GM12878 (cell line): ENCODE results near the gene COL19A1. TPM values are rescaled to one million over a fixed set of nuclear protein-coding genes. Genes with fewer than 3 reads are reported as not detected.

Experiments used
- ATAC-seq: fragments of 200-7000 bp; cut with Tn5 transposase; 3 replicates; pipeline ENCODE4 v1.9.1; 2020; ENCODE audit warnings: mild to moderate bottlenecking, moderate library complexity
- BruUV-seq: library from RNA; stranded (reverse); fragments of 400-500 nt; replicated peaks from 2 replicates; lab custom pipeline; 2021; lab: Mats Ljungman, UMichigan
- CTCF ChIA-PET: fragments of 300-600 bp; sonication (Branson Sonifier 250); formaldehyde crosslinking; extraction: SDS; loops from one replicate; lab custom pipeline; 2021; ENCODE audit warnings: inconsistent platforms; lab: Yijun Ruan, JAX
- POLR2A ChIA-PET: fragments of 350-600 bp; formaldehyde crosslinking; extraction: SDS; loops from one replicate; lab custom pipeline; 2021; ENCODE audit warnings: inconsistent platforms; lab: Charles Lee
- RAD21 ChIA-PET: fragments of 300-600 bp; sonication (Branson Sonifier 250); formaldehyde crosslinking; loops from one replicate; lab custom pipeline; 2023; ENCODE audit warnings: antibody characterized with exemption; ENCODE audit not compliant: unreplicated experiment; lab: Charles Lee
- SMC1A ChIA-PET: fragments of 300-600 bp; sonication (Branson Sonifier 250); formaldehyde crosslinking; loops from one replicate; lab custom pipeline; 2023; ENCODE audit not compliant: unreplicated experiment, uncharacterized antibody; lab: Charles Lee
- DNase-seq: peaks from one replicate; pipeline ENCODE4 v3.0.0-alpha.2; 2011; ENCODE audit warnings: low read depth, low spot score
- FAIRE-seq: peaks from 3 replicates; lab custom pipeline; 2011; peaks lifted over from hg19 to GRCh38; lab: Jason Lieb, UNC
- H2AFZ ChIP-seq: 2 replicates; pipeline ENCODE4 v1.6.0; 2011; ENCODE audit warnings: low read depth, low read length, control low read depth; ENCODE audit not compliant: control insufficient read depth
- H3K27ac ChIP-seq: 2 replicates; pipeline ENCODE4 v1.5.1; 2011; ENCODE audit warnings: control low read depth; ENCODE audit not compliant: control insufficient read depth, insufficient read depth
- H3K27me3 ChIP-seq, 2 experiments: replicated peaks in 1 of 2; 2 replicates each; pipeline versions ENCODE4 v1.6.0 to v1.6.1; 2011; ENCODE audit warnings: low read length in 1 of 2; ENCODE audit not compliant: control insufficient read depth in 2 of 2, insufficient read depth in 2 of 2
- H3K36me3 ChIP-seq, 2 experiments: 2 replicates each; pipeline ENCODE4 v1.5.1; 2011; ENCODE audit warnings: low read length in 1 of 2; ENCODE audit not compliant: control insufficient read depth in 2 of 2, insufficient read depth in 2 of 2
- H3K4me1 ChIP-seq: 2 replicates; pipeline ENCODE4 v1.6.1; 2011; ENCODE audit warnings: mild to moderate bottlenecking, low read length, moderate library complexity, mixed read lengths; ENCODE audit not compliant: control insufficient read depth, insufficient read depth
- H3K4me2 ChIP-seq: 2 replicates; pipeline ENCODE4 v1.6.0; 2011; ENCODE audit warnings: control low read depth; ENCODE audit not compliant: control insufficient read depth, insufficient read depth
- H3K4me3 ChIP-seq: fragments of 200-600 bp; sonication (generic); 2 replicates; pipeline ENCODE4 v1.5.1; 2016
- H3K79me2 ChIP-seq: 2 replicates; pipeline ENCODE4 v1.6.0; 2011; ENCODE audit warnings: low read length; ENCODE audit not compliant: control insufficient read depth, insufficient read depth
- H3K9ac ChIP-seq: 2 replicates; pipeline ENCODE4 v1.8.0; 2011; ENCODE audit warnings: low read length, control low read depth, mixed read lengths; ENCODE audit not compliant: control insufficient read depth, insufficient read depth
- H3K9me3 ChIP-seq: replicated peaks from 3 replicates; pipeline ENCODE4 v1.5.1; 2011; ENCODE audit warnings: mild to moderate bottlenecking, low read length; ENCODE audit not compliant: control insufficient read depth, insufficient read depth
- H4K20me1 ChIP-seq: 2 replicates; pipeline ENCODE4 v1.6.0; 2011; ENCODE audit not compliant: control insufficient read depth, insufficient read depth
- BCL11A ChIP-seq: IDR thresholded peaks from 2 replicates; pipeline ENCODE4 v1.6.1; 2011; ENCODE audit warnings: low read depth, low read length
- CBX3 ChIP-seq: fragments of 200-600 bp; sonication (generic); IDR thresholded peaks from 2 replicates; pipeline ENCODE4 v1.6.1; 2016; ENCODE audit warnings: low read depth, borderline replicate concordance
- GABPA ChIP-seq: IDR thresholded peaks from 2 replicates; pipeline ENCODE4 v1.6.1; 2014; ENCODE audit warnings: antibody characterized with exemption, low read depth, mild to moderate bottlenecking, inconsistent platforms
- NFYB ChIP-seq: IDR thresholded peaks from 2 replicates; pipeline ENCODE4 v1.6.1; 2011; ENCODE audit warnings: low read depth, mild to moderate bottlenecking, low read length, improper control_type of control experiment, moderate library complexity; ENCODE audit not compliant: insufficient read depth
- WGBS: methylation state at CpG from one replicate; pipeline ENCODE4 v1.1.6; 2016; ENCODE audit warnings: low lambda C conversion rate; ENCODE audit not compliant: insufficient replicate concordance, insufficient coverage; ENCODE audit errors: missing lambda C conversion rate; 5-methylcytosine and 5-hydroxymethylcytosine counted together
- in situ Hi-C: fragments of 300-500 bp; cut with MboI; formaldehyde crosslinking; loops from 9 replicates; pipeline ENCODE4 v1.14.3; 2018; ENCODE audit warnings: mixed read lengths
- intact Hi-C: fragments of 100-400 bp; cut with micrococcal nuclease; formaldehyde crosslinking; loops from one replicate; pipeline ENCODE4 v1.14.2; 2022; ENCODE audit not compliant: unreplicated experiment
- polyA plus RNA-seq, 11 experiments: library from polyadenylated mRNA; depleted of rRNA in 4 of 11; unstranded in 6 of 11; stranded (reverse) in 5 of 11; fragments of >200 nt; fragmentation: Nextera tagmentation in 4 of 11; fragmentation: Illumina TruSeq in 1 of 11; extraction: Ambion mirVana in 4 of 11; extraction: Trizol in 1 of 11; gene quantifications; 1 replicate in 1 of 11; 2 replicates in 10 of 11; pipeline versions ENCODE4 v1.2.1 to v1.2.3, GENCODE V29; 2011 to 2016; ENCODE audit warnings: inconsistent platforms in 2 of 11, missing spikeins in 2 of 11, low read depth in 1 of 11
- total RNA-seq, 4 experiments: library from RNA; depleted of rRNA in 3 of 4; stranded (reverse); fragments of >200 nt in 3 of 4; fragmentation: Illumina TruSeq in 1 of 4; extraction: Trizol in 1 of 4; gene quantifications; 2 replicates each; pipeline versions ENCODE4 v1.2.1 to v1.2.3, GENCODE V29; 2013 to 2021
- TF ChIP-seq, protein P1 (sequence below): IDR thresholded peaks from 2 replicates; pipeline ENCODE4 v1.6.1; 2012; ENCODE audit warnings: mild to moderate bottlenecking, low read depth, low read length

The COL19A1 gene
- total and polyA plus RNA-seq, 10 of the 15 experiments (the other 5 are each of a cell fraction or from before 2014, with no cell fraction given) = 1.1 to 13.5 (median 4.1) TPM

DNA sequence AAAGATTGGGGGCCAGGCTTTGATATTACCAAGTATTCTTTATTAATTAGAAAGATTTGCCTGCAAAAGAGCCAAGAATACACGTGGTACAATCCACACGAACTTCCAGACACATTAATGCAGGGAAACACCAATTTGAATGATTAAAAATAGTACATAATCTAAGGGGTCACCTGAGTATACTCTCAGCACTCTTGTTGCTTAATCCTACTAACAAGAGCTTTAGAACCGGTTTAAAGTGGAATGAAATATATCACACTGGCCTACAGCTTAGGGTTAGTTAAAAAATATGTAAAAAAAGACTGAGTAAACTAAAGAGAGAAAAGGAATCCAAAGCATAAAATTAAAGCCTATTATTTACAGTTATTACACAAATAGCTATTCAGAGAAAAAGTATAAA lies 387.6 kb downstream of the COL19A1 start (continued):
- TF ChIP-seq, protein P1, sequence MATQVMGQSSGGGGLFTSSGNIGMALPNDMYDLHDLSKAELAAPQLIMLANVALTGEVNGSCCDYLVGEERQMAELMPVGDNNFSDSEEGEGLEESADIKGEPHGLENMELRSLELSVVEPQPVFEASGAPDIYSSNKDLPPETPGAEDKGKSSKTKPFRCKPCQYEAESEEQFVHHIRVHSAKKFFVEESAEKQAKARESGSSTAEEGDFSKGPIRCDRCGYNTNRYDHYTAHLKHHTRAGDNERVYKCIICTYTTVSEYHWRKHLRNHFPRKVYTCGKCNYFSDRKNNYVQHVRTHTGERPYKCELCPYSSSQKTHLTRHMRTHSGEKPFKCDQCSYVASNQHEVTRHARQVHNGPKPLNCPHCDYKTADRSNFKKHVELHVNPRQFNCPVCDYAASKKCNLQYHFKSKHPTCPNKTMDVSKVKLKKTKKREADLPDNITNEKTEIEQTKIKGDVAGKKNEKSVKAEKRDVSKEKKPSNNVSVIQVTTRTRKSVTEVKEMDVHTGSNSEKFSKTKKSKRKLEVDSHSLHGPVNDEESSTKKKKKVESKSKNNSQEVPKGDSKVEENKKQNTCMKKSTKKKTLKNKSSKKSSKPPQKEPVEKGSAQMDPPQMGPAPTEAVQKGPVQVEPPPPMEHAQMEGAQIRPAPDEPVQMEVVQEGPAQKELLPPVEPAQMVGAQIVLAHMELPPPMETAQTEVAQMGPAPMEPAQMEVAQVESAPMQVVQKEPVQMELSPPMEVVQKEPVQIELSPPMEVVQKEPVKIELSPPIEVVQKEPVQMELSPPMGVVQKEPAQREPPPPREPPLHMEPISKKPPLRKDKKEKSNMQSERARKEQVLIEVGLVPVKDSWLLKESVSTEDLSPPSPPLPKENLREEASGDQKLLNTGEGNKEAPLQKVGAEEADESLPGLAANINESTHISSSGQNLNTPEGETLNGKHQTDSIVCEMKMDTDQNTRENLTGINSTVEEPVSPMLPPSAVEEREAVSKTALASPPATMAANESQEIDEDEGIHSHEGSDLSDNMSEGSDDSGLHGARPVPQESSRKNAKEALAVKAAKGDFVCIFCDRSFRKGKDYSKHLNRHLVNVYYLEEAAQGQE = no peak

DNA sequence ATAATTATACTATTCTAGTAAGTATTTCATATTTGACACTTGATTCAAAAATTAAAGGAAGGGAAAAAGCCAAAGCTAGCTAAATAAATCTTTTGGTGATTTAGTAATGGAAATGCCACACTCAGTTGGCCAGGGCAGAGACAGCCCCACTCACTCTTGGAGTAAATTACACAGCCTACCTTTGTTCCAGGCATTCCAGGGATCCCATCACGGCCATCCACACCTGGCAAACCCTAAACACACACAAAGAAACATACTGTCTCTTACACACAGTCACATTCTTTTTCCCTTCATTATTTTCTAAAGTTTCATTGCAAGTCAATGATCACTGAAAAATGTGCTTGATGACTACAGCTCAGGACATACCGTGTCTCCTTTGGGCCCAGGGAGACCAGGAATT lies 388.4 kb downstream of the COL19A1 start:
- Histone ChIP-seq H2AFZ (no peak overlapping the region), H3K9me3 (no peaks in the 10 kb centered on the region), H3K4me1 (no peaks in the 10 kb centered on the region), H3K9ac (no peak overlapping the region), H3K27me3 (no peaks in the 10 kb centered on the region; a peak in 1 of 4 replicates), H3K36me3 (no peaks in the 10 kb centered on the region), H3K4me3 (no peak overlapping the region), H3K27ac (no peak overlapping the region), H4K20me1 (no peaks in the 10 kb centered on the region), H3K79me2 (no peaks in the 10 kb centered on the region), H3K4me2 (no peak overlapping the region)
- no TSS peak for BruUV-seq
- DNase-seq (no peak), ATAC-seq (no peak), FAIRE-seq (no peak)
- POLR2A ChIA-PET = no interaction called here
- intact Hi-C loops = no loop called here
- 25% methylated on average over 2 of the region's 2 CpGs for WGBS
- RAD21 ChIA-PET = interaction anchor here (0.7 kb wide), 1 partner anchor 701 kb away, joined by 3 read pairs; no protein-coding TSS in a partner anchor
- SMC1A ChIA-PET = no interaction called here
- TF ChIP-seq GABPA = no peak
- no peak for TF ChIP-seq BCL11A
- no peak for TF ChIP-seq CBX3
- no peak for TF ChIP-seq NFYB
- CTCF ChIA-PET = interaction anchor here (1.3 kb wide), 1 partner anchor 33 kb away, joined by 3 read pairs; no protein-coding TSS in a partner anchor
- in situ Hi-C loops = no loop called here
